GM12878 (cell line): ENCODE results near the gene FGF2. TPM values are rescaled to one million over a fixed set of nuclear protein-coding genes. Genes with fewer than 3 reads are reported as not detected.

ENCODE experiments used
- BCL11A ChIP-seq: IDR thresholded peaks from 2 replicates; pipeline ENCODE4 v1.6.1; 2011; ENCODE audit warnings: low read depth, low read length
- CREB1 ChIP-seq: IDR thresholded peaks from 2 replicates; pipeline ENCODE4 v1.6.1; 2012; ENCODE audit warnings: low read depth, mild to moderate bottlenecking, inconsistent platforms
- EED ChIP-seq: sonication (generic); IDR thresholded peaks from 2 replicates; pipeline ENCODE4 v1.6.1; 2016; ENCODE audit warnings: antibody characterized with exemption, low read depth
- FOS ChIP-seq: IDR thresholded peaks from 3 replicates; pipeline ENCODE4 v1.6.1; 2011; ENCODE audit warnings: borderline replicate concordance; ENCODE audit not compliant: insufficient read length; ENCODE audit errors: extremely low read depth
- GATAD2B ChIP-seq: fragments of 450-650 bp; conservative IDR thresholded peaks from 2 replicates; pipeline ENCODE4 v1.6.1; 2017; ENCODE audit warnings: low read depth, mild to moderate bottlenecking, moderate library complexity
- MEF2B ChIP-seq: fragments of 450-650 bp; IDR thresholded peaks from 2 replicates; pipeline ENCODE4 v1.6.1; 2018; ENCODE audit warnings: mild to moderate bottlenecking, moderate library complexity; ENCODE audit not compliant: partially characterized antibody, poor library complexity, severe bottlenecking
- POLR2A ChIP-seq: IDR thresholded peaks from 2 replicates; pipeline ENCODE4 v1.6.1; 2011; ENCODE audit warnings: low read depth, mild to moderate bottlenecking, low read length
- POU2F2 ChIP-seq: IDR thresholded peaks from 3 replicates; pipeline ENCODE4 v1.6.1; 2011; ENCODE audit warnings: low read depth, mild to moderate bottlenecking, low read length, borderline replicate concordance
- REST ChIP-seq: IDR thresholded peaks from 2 replicates; pipeline ENCODE4 v1.6.1; 2012; ENCODE audit warnings: mild to moderate bottlenecking, low read depth, low read length
- RUNX3 ChIP-seq: IDR thresholded peaks from 2 replicates; pipeline ENCODE4 v1.6.1; 2012; ENCODE audit warnings: low read length, inconsistent platforms
- TBL1XR1 ChIP-seq: IDR thresholded peaks from 2 replicates; pipeline ENCODE4 v1.6.1; 2012; ENCODE audit warnings: low read depth, low read length, improper control_type of control experiment
- polyA plus RNA-seq, 11 experiments: library from polyadenylated mRNA; depleted of rRNA in 4 of 11; unstranded in 6 of 11; stranded (reverse) in 5 of 11; fragments of >200 nt; fragmentation: Nextera tagmentation in 4 of 11; fragmentation: Illumina TruSeq in 1 of 11; extraction: Ambion mirVana in 4 of 11; extraction: Trizol in 1 of 11; gene quantifications; 1 replicate in 1 of 11; 2 replicates in 10 of 11; pipeline versions ENCODE4 v1.2.1 to v1.2.3, GENCODE V29; 2011 to 2016; ENCODE audit warnings: inconsistent platforms in 2 of 11, missing spikeins in 2 of 11, low read depth in 1 of 11
- total RNA-seq, 4 experiments: library from RNA; depleted of rRNA in 3 of 4; stranded (reverse); fragments of >200 nt in 3 of 4; fragmentation: Illumina TruSeq in 1 of 4; extraction: Trizol in 1 of 4; gene quantifications; 2 replicates each; pipeline versions ENCODE4 v1.2.1 to v1.2.3, GENCODE V29; 2013 to 2021

The FGF2 gene
- total and polyA plus RNA-seq, 10 of the 15 experiments (the other 5 are each of a cell fraction or from before 2014, with no cell fraction given) = 0.13 to 1.7 (median 0.25) TPM

- TF ChIP-seq CREB1 = 0 out of 2 replicates have a peak, but pooled peaks have one; percentile 7
- TF ChIP-seq RUNX3 = peak; percentile 92
- peak; percentile 60 for TF ChIP-seq MEF2B
- TF ChIP-seq POLR2A = peak; percentile 60; the same call in 1 of the 2 replicates
- no peak for TF ChIP-seq REST
- peak; percentile 33; the same call in 1 of the 2 replicates for TF ChIP-seq BCL11A
- TF ChIP-seq POU2F2 = 0 out of 3 replicates have a peak, but pooled peaks have one; percentile 39
- peak; percentile 51; the same call in 1 of the 2 replicates for TF ChIP-seq TBL1XR1
- peak; percentile 63; the same call in 1 of the 2 replicates for TF ChIP-seq EED
- no peak for TF ChIP-seq FOS
- TF ChIP-seq GATAD2B = peak; percentile 33; the same call in 1 of the 2 replicates
- TF ChIP-seq, all 136 proteins: peak for 17
These were observed 737 bp downstream of the FGF2 start (continued) for GRCh38 chr4:122827258-122827878.
